Measurements from ENCODE around the gene HAPLN3.
"Not testable (repeated sequence)": the region's sequence is repeated elsewhere in the genome, so short reads cannot be mapped to it uniquely, and the experiment has no call there.

The HAPLN3 gene, protein sequence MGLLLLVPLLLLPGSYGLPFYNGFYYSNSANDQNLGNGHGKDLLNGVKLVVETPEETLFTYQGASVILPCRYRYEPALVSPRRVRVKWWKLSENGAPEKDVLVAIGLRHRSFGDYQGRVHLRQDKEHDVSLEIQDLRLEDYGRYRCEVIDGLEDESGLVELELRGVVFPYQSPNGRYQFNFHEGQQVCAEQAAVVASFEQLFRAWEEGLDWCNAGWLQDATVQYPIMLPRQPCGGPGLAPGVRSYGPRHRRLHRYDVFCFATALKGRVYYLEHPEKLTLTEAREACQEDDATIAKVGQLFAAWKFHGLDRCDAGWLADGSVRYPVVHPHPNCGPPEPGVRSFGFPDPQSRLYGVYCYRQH

DNA sequence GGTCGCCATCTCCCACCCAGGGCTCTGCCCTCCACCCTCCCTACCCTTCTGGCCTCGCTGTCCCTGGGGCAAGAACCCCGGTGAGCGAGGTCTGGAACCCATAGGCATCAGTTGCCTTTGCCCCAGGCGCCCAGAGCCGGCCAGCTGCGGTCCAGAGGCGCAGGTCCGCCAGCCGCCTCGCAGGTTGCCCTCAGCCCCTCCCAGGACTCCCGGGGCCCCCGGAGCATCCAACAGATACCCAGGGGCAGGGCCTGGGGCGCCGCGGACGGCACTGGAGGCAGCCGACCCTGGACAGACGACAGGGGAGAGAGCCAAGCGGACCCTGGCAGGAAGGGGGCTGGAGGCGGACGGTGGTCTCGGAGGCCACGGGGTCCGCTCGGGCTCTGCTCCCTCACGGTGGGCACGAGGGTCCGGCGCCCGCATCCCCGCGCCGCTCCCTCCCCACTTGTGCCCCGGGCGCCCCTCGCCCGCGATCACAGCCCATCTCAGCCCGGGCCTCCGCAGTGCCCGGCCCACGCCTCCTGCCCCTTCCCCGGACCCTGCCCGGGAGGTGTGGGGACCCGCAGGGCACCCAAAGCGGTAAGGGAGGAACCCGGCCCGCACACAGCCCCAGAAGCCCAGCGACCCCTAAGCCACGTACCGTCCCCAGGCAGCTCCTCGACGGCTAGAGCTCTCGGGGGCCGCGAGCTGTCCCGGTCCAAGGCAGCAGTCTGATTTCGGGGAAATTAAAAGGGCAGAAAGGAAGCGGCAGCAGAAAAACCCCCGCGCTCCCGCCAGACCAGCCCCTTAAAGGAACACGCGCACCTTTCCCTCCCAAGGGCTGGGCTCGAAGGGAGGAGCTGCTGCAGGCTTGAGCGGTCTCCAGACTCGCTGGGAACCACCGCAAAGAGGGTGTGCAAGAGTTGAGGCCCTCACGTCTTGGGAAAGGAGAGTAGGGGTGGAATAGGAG, at the start of gene HAPLN3:
HAPLN3 (minus strand) TSS at position 726 of the 949 bp plus-strand sequence. CDS start 8,246 bp downstream, outside the sequence.
- no peak for DNase-seq

DNA sequence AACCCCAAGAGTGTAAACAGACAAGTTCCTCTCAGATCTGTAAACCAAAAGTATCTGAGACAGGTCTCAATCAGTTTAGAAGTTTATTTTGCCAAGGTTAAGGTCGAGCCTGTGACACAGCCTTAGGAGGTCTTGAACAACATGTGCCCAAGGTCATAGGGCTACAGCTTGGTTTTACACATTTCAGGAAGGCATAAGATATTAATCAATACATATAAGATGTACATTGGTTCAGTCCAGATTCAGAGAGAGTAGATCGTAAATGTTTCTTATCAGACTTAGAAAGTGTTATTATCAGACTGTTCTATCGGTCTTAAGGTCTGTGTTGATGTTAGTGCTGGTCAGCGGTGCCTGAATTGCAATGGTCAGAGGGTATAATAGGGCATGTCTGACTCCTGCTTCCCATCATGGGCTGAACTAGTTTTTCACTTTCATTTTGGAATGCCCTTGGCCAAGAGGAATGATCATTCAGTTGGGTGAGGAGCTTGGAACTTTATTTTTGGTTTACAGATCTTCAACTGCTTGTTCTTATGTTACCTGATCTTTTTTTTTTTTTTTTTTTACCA, 44.8 kb upstream of the HAPLN3 start:
- no peak for DNase-seq

DNA sequence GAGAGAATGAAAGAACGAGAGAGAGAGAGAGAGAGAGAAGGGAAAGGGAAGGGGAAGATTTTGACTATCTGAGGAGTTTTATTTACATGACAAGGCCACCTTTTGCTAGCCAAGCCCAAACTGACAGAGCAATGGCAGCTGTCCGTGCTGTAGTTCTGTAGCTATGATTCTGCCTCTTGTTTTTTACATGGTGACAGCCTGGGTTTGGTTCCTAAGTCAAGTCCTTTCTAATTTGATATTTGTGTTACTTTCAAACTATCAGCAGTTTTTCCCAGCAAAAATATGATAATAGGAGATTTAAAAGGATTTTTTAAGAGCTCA, 44.1 kb upstream of the HAPLN3 start:
- DNase-seq, result no peak

DNA sequence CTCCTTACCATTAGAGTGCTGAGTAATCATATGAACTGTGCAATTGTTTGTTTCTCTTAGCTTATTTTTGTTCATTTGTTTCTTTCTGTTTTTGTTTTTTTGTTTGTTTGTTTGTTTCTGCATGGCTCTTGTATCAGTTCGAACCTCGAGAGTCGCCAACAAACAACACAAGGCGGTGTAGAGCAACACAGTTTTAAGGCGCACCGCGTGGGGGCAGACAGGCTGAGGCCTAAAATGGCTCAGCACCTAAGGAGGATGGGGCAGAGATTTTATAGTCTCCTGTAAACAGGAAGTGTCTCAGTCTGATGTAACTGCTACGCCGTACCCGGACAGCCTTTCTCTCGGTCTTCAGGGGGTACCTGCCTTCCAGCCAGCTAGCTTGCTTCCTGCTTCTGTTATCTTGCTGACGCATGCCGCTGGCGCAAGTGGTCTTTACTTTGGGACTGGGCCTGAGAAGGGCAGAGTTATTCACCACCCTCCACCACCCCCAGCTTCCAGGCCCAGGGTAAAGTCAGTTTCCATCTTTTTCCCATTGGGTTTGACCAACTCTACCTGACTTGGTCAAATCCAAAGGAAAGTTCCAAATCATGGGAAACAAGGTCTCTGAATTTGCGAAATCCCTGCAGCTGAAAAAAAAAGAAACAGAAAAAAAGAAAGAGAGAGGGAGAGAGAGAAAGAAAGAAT, 43.6 kb upstream of the HAPLN3 start:
- no peak for DNase-seq

DNA sequence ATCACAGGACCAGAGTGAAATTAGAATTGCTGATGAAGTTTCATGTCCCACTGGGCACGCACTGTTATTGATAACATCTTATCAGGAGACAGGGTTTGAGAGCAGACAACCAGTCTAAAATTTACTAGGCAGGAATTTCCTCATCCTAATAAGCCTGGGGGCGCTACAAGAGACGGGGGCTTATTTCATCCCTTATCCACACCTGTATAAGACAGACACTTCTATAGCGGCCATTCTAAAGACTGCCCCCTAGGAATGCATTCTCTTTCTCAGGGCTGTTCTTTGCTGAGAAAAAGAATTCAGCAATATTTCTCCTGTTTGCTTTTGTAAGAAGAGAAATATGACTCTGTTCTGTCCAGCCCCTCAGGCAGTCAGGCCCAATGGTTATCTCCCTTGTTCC, 39.1 kb upstream of the HAPLN3 start:
- DNase-seq, result not testable (repeated sequence)

DNA sequence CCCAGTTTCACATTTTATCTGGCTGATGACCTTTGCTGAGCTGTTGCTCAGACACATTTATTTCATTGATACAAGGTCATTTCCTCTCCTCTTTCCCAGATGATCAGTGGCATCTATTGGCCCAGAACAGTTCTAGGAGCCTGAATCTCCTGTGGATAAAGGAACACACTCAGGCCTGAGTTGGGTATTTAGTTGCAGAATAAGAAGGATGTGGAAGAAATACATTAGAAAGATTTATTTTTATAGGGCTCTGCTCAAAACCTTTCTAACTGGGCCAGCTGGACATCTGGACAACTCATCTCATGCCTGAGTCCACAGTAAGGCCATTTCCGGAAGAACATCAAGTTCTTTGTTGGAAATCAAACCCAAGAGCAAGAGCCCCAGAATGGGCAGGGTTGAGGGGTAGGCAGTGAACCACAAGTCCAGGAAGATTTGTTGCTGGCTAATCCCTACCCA, 37.6 kb upstream of the HAPLN3 start:
- DNase-seq, result no peak

DNA sequence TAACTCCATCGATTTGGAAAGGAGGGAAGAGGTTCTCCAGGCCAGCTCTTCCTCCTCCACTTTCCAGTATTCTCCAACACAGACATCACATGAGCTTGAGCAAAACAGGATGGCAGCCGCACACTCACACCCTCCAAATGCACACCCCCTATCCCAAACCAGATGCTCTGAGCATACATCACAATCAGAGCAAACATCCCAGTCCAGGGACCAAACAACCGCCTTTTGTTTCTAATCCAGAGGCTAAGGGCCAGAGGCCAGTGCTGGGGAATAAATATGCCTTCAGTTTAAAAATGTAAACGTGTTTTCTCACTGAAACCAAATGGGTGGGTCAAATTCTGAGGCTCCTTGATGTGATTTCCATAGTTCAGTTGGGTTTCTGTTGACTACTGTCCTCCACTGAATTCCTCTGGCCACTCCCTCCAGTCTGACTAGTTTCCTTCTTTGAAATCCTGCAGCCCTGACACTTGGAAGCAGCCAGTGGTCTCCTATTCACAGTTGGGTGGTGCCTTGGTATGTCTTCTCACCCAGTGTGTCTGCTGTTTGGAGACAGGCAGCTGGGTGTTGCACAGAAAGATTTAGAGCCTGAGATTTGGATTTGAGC, 37.0 kb upstream of the HAPLN3 start:
- no peak for DNase-seq

DNA sequence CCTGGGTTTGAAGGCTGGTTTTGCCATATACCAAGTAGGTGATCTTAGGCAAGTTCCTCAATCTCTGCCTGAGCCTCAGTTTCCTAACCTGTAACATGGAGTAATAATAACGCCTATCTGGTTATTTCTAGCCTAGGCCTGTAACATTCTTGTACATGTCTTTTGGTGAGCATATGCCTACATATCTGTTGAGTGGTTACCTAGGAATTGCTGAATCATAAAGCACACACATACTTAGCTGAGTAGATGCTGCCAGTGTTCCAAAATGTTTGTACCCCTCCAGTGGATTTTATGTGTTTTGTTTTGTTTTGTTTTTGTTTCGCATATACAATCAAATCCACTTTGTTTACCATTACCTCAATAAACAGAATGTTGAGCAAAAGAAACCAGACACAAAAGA, 35.2 kb upstream of the HAPLN3 start:
- no peak for DNase-seq

DNA sequence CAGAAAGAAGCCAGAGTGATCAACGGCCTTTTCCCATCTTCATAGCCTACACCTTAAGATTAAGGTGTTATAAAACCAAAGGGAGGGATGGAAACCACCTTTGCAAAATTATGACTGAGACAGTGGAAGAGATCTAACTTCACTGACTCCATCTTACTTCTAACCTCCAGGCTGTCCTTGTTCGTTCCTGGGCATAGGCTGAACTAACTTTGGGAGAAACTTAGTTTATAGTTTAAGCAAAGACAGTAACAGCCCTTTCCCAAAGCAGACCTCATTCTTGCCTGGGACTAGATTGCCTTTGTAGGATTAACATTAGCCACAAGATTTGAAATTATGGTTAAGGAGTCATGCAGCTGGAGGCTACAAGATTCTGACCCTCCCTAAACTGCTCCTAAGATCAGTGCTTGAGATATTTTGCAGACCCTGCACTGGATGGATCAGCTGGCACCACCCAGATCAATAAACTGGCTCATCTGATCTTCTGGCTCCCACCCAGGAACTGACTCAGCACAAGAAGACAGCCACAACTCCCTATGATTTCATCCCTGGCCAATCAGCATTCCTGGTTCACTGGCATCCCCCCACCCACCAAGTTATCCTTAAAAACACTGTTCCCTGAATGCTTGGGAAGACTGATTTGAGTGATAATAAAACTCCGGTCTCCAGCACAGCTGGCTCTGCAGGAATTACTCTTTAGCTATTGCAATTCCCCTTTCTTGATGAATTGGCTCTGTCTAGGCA, 34.2 kb upstream of the HAPLN3 start:
- not testable (repeated sequence) for DNase-seq

DNA sequence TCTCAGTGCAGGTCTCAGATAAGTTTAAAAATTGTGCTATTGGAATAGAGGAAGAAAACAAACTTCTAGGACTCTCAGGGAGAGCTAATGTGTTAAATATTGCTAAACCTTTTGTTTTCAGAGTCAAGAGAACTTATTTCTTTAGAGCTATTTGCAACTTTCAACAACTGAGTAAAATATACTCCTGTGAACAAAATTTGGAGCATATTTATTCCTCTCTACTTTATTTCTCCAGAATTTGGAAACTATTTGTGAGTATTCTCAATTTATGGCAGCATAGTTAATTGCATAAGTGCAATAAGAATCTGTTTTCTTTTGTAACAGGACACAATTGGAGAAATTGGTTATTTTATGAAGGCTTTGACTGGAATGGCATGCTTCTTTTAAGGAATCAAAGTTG, 32.8 kb upstream of the HAPLN3 start:
- DNase-seq, result not testable (repeated sequence)

DNA sequence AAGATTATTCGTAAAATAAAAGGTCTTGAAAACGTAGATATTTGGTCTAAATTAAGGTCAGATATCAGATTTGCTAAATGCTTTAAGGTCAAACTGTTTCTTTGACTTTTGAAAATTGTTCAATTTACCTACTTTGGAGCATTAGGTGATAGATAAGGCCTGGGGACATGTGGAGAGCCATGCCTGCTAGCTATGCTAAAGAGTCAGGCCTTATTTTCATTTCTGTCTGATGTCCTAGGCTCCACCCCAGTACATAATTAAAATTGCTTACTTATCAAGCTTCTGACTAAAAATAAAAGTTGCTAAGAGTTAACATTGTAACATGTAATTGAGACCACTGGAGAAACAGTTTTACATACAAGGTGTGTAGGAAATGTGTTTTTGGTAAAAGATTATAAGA, 30.3 kb upstream of the HAPLN3 start:
- not testable (repeated sequence) for DNase-seq

DNA sequence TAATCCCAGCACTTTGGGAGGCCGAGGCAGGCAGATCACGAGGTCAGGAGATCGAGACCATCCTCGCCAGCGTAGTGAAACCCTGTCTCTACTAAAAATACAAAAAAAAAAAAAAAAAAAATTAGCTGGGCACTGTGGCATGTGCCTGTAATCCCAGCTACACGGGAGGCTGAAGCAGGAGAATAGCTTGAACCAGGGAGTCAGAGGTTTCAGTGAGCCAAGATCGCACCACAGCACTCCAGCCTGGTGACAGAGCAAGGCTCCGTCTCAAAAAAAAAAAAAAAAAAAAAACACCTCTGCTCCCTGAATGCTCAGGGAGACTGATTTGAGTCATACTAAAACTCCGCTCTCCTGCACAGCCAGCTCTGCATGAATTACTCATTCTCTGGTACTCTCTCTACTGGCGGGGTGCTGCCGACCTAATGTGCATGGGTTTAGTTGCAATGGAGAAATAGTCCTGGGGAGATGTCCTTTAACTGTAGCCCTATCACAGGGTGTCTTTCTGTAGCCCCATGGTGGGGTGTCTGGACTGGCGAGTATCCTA, 25.6 kb upstream of the HAPLN3 start:
- not testable (repeated sequence) for DNase-seq

DNA sequence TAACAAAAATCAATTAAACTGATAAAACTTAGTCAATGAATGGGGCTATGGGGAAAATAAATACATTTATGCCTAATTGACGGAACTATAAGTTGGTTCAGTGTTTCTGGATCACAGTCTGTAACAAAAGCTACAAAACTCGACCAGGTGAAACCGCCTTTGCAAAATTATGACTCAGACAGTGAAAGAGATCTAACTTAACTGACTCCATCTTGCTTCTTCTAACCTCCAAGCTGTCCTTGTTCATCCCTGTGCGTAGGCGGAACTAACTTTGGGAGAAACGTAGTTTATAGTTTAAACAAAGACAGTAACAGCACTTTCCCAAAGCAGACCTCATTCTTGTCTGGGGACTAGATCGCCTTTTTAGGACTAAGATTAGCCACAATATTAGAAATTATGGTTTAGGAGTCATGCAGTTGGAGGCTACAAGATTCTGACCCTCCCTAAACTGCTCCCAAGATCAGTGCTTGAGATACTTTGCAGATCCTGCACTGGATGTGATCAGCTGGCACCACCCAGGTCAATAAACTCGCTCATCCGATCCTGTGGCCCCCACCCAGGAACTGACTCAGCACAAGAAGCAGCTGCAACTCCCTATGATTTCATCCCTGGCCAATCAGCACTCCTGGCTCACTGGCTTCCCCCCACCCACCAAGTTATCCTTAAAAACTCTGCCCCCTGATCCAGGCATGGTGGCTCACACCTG, 25.0 kb upstream of the HAPLN3 start:
- DNase-seq, result no peak

DNA sequence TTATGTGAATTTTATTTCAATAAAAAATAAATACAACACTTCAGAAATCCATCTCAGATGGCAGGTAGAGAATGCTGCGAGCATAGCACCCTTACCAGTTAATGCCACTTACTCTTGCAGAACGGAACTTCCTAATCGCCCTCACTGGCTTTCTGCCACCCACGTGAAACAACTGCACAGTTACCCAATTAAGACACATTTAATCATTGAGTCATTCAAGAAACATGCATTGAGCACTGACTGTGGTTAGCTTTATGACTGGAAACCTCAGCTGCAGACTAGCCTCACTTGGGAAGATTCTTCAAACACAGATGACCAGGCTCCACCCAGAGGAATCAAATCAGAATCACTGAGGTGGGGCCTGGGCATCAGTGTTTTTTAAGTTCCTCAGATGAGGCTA, 23.4 kb upstream of the HAPLN3 start:
- DNase-seq, result peak; percentile 93

DNA sequence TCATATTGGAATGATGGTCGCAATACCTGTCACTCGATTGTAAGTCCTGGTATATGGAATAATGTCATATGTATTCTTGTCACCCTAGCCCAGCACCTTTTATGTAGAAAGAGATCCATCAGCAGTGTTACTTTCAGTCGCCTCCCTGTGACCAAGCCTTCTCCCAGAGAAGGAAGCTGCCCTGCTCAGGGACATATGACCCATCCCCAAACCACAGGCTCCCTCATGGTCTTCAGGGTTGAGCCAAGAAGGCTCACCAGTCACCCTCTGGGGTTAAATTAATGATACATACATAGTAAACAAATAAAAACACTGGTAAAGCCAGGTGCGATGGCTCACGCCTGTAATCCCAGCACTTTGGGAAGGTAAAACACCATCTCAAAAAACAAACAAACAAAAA, 22.4 kb upstream of the HAPLN3 start:
- no peak for DNase-seq

DNA sequence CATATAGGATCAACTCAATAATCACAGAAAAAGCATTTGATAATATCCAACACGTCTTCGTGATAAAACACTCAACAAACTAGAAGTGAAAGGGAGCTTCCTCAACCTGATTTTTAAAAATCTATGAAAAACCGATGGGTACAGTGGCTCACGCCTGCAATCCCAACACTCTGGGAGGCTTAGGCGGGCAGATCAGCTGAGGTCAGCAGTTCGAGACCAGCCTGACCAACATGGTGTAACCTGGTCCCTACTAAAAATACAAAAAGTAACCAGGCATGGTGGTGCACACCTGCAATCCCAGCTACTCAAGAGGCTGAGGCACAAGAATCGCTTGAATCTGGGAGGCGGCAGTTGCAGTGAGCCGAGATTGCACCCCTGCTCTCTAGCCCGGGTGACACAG, 20.0 kb upstream of the HAPLN3 start:
- DNase-seq, result no peak

DNA sequence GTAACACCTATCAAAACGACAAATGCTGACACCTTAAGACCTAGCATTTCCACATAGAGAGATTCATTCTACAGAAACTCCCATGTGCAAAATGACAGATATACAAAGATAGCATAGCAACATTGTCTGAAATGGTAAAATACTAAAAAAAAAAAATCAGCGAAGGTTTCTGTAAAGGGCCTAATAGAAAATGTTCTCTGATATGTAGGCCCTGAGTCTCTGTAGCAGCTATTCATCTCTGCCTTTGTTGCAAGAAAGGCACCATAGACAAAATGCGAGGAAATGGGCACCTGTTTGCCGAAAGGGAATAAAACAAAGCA, 18.5 kb upstream of the HAPLN3 start:
- no peak for DNase-seq

DNA sequence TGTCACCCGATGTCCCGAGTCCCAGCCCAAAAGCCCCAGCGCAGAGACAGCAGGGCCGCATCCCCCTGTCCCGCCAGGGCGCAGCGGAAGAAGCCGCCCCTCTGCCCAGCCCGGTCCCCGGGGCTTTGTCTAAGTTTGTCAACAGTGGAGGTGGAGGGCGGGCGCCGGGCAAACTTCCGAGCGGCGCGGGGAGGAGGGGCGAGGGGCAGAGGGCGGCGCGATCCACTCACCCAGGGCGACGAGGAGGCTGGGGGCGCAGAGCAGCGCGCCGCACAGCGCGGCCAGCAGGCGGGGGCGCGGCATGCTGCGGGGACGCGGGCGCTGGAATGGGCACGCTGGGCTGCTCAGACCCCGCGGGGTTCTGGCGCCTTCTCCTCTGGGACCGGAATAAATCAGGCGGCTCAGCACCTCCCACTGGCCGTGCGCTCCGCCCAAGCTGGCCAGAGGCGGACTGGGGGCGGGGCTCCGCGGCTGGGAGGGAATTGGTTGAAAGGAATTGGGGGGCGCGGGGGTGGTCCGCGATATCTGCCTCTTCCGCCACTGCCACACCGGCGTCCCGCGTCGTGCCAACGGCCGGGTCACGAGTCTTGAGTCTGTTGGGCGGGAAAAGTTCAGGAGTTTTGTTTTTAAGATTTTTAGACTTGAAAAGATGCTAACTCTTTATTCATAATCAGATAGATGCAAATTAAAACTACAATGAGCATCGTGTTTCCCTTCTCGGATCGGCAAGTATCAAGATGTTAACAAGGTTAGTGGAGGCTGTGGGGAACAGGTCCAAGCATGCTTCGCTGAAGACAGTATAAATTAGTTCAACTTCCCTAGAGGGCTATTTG, 17.9 kb upstream of the HAPLN3 start, which contains the start of gene MFGE8:
MFGE8 (minus strand) TSS at position 363 of the 833 bp plus-strand sequence; CDS start at position 303, 60 bp downstream.
- no peak for DNase-seq

DNA sequence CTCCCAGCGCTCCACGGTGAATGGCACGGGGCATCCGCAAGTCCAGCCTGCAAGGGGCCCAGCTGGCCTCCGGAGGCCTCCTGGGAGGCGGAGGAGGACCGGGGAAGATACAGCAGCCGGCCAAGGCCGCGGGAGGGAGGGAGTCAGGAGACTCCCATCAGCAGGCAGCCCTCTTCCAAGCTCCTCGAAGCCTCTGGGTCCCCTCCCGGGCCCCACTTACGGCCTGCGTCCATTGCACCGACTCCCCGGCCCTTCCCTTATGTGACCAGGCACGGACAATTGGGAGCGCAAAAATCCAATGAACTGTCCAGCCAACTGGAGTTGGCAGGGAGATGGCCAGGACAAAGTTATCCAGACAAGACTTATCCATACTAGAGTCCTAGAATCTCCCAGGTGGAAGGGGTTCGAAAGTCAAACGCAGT, 17.2 kb upstream of the HAPLN3 start:
- no peak for DNase-seq

DNA sequence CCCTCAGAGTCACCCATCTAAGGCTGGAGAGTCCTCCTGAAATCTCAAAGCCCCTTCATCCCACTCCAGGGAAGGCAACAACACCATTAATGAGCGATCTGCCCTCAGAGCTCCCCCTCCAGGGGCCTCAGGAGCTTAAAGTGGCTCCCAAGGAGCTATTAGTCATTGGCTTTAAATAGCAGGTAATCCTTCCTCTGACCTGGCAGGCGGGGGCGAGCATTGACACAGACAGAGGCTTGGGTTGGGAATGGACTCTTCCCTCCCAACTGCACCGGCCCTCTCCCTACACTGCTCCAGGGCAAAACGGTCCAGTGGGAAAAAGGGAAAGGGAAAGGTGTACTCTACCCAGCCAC, 16.4 kb upstream of the HAPLN3 start:
- no peak for DNase-seq

All from MV-4-11 (cell line).